ENCODE measurements around the gene CD96.
"Not testable (repeated sequence)": the region's sequence is repeated elsewhere in the genome, so short reads cannot be mapped to it uniquely, and the experiment has no call there.

The CD96 gene

DNA sequence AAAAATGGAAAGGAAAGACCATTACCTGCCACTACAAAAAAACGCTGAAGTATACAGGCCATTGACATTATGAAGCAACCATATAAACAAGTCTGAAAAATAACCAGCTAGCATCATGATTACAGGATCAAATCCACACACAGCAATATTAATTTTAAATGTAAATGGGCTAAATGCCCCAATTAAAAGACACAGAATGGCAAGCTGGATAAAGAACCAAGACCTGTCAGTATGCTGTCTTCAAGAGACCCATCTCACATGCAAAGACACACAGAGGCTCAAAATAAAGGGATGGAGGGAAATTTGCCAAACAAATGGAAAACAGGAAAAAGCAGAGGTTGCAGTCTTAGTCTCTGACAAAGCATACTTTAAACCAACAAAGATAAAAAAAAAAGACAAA is 87.0 kb downstream of the CD96 start:
- H2BK120ac ChIP-seq (ENCODE audit: low read depth, low read length); H3K4ac ChIP-seq (ENCODE audit: low read length); H3K4me3 ChIP-seq (ENCODE audit: low read length in 2 of 2); DNase-seq (ENCODE audit: low spot score); H3K18ac ChIP-seq (ENCODE audit: low read length); H4K8ac ChIP-seq (ENCODE audit: low read depth, low read length); H2BK12ac ChIP-seq (ENCODE audit: low read length); H3K9me3 ChIP-seq (replicated peaks in 1 of 2; ENCODE audit: control insufficient read depth in 2 of 2, insufficient read depth in 1 of 2, low read depth in 1 of 2, low read length in 2 of 2); H3K27me3 ChIP-seq (ENCODE audit: control insufficient read depth in 3 of 3, insufficient read depth in 3 of 3, low read depth in 1 of 3, low read length in 3 of 3); H3K36me3 ChIP-seq (replicated peaks in 1 of 2; ENCODE audit: control insufficient read depth in 2 of 2, insufficient read depth in 2 of 2, low read length in 2 of 2); H2AFZ ChIP-seq (ENCODE audit: low read length); H3K4me2 ChIP-seq (ENCODE audit: insufficient read depth, low read length, poor library complexity, severe bottlenecking); H2AK5ac ChIP-seq (ENCODE audit: low read depth, low read length); H3K14ac ChIP-seq (ENCODE audit: low read length); H3K79me1 ChIP-seq (ENCODE audit: low read depth, low read length); H3K27ac ChIP-seq (replicated peaks; ENCODE audit: low read length); H3K4me1 ChIP-seq (ENCODE audit: control insufficient read depth in 2 of 2, insufficient read depth in 1 of 2, low read depth in 1 of 2, low read length in 2 of 2); H2BK5ac ChIP-seq (ENCODE audit: low read length); H2BK15ac ChIP-seq (ENCODE audit: low read length); H3K23ac ChIP-seq (ENCODE audit: low read depth, low read length, poor library complexity); H3K9ac ChIP-seq (ENCODE audit: low read depth, low read length, poor library complexity); H4K91ac ChIP-seq (ENCODE audit: low read depth, low read length, poor library complexity): not testable (repeated sequence)
- WGBS, 2 donors (ENCODE audit: extremely low coverage in 2 of 2, insufficient read length in 2 of 2, insufficient replicate concordance in 1 of 2): no CpG with 5 or more reads among the region's 1 CpG

DNA sequence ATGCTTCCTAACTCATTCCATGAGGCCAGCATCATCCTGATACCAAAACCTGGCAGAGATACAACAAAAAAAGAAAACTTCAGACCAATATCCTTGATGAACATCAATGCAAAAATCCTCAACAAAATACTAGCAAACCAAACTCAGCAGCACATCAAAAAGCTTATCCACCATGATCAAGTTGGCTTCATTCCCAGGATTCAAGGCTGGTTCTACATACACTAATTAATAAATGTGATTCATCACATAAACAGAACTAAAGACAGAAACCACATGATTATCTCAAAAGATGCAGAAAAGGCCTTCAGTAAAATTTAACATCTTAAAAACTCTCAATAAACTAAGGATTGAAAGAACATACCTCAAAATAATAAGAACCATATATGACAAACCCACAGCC is 88.6 kb downstream of the CD96 start:
- H2AFZ ChIP-seq (ENCODE audit: low read length); H3K4me1 ChIP-seq (ENCODE audit: control insufficient read depth in 2 of 2, insufficient read depth in 1 of 2, low read depth in 1 of 2, low read length in 2 of 2); H4K91ac ChIP-seq (ENCODE audit: low read depth, low read length, poor library complexity); H2BK15ac ChIP-seq (ENCODE audit: low read length); H3K4me2 ChIP-seq (ENCODE audit: insufficient read depth, low read length, poor library complexity, severe bottlenecking); H2BK5ac ChIP-seq (ENCODE audit: low read length); H3K9ac ChIP-seq (ENCODE audit: low read depth, low read length, poor library complexity); H4K8ac ChIP-seq (ENCODE audit: low read depth, low read length); H3K14ac ChIP-seq (ENCODE audit: low read length); DNase-seq (ENCODE audit: low spot score); H3K23ac ChIP-seq (ENCODE audit: low read depth, low read length, poor library complexity); H3K36me3 ChIP-seq (replicated peaks in 1 of 2; ENCODE audit: control insufficient read depth in 2 of 2, insufficient read depth in 2 of 2, low read length in 2 of 2); H3K4ac ChIP-seq (ENCODE audit: low read length); H3K9me3 ChIP-seq (replicated peaks in 1 of 2; ENCODE audit: control insufficient read depth in 2 of 2, insufficient read depth in 1 of 2, low read depth in 1 of 2, low read length in 2 of 2); H3K18ac ChIP-seq (ENCODE audit: low read length); H2AK5ac ChIP-seq (ENCODE audit: low read depth, low read length); H2BK12ac ChIP-seq (ENCODE audit: low read length); H3K79me1 ChIP-seq (ENCODE audit: low read depth, low read length); H3K27ac ChIP-seq (replicated peaks; ENCODE audit: low read length); H3K4me3 ChIP-seq (ENCODE audit: low read length in 2 of 2); H2BK120ac ChIP-seq (ENCODE audit: low read depth, low read length); H3K27me3 ChIP-seq (ENCODE audit: control insufficient read depth in 3 of 3, insufficient read depth in 3 of 3, low read depth in 1 of 3, low read length in 3 of 3): not testable (repeated sequence)

DNA sequence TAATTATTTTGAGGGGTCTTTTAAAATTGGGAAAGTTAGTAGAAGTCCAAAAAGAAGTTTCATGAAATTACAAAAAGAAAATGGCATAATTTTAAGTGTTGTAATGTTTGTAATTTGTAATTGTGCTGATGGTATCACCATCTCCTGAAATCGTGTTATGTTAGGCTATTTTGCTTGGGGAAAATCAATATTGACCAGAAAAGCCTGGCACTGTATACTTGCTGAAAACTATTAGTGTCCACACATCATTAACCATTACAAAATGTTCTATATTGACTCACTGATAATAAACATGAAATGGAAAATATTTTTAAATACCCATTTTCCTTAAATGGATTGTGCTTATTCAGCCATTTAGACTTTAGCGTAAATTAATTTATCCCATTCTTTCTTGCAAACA is 93.4 kb downstream of the CD96 start:
- no peak overlapping the region for H2AFZ ChIP-seq (ENCODE audit: low read length)
- no peak overlapping the region for H4K8ac ChIP-seq (ENCODE audit: low read depth, low read length)
- no peak overlapping the region for H2BK12ac ChIP-seq (ENCODE audit: low read length)
- no peak overlapping the region for H2BK15ac ChIP-seq (ENCODE audit: low read length)
- H2BK5ac ChIP-seq (ENCODE audit: low read length): no peak overlapping the region
- no peaks in the 10 kb centered on the region for H3K9me3 ChIP-seq (replicated peaks in 1 of 2; ENCODE audit: control insufficient read depth in 2 of 2, insufficient read depth in 1 of 2, low read depth in 1 of 2, low read length in 2 of 2)
- no peak overlapping the region for H3K9ac ChIP-seq (ENCODE audit: low read depth, low read length, poor library complexity)
- no peak for DNase-seq (ENCODE audit: low spot score)
- no peaks in the 10 kb centered on the region for H3K79me1 ChIP-seq (ENCODE audit: low read depth, low read length)
- H3K4me1 ChIP-seq (ENCODE audit: control insufficient read depth in 2 of 2, insufficient read depth in 1 of 2, low read depth in 1 of 2, low read length in 2 of 2): peaks cover 2 to 5% of the 10 kb centered on the region in 2 donors
- peaks cover 0 to 3% (median 0%) of the 10 kb centered on the region in 3 experiments for H3K27me3 ChIP-seq (ENCODE audit: control insufficient read depth in 3 of 3, insufficient read depth in 3 of 3, low read depth in 1 of 3, low read length in 3 of 3)
- H3K23ac ChIP-seq (ENCODE audit: low read depth, low read length, poor library complexity): no peak overlapping the region
- no peak overlapping the region for H3K4ac ChIP-seq (ENCODE audit: low read length)
- WGBS, 2 donors (ENCODE audit: extremely low coverage in 2 of 2, insufficient read length in 2 of 2, insufficient replicate concordance in 1 of 2): no CpG with 5 or more reads among the region's 2 CpGs
- no peak overlapping the region for H3K27ac ChIP-seq (replicated peaks; ENCODE audit: low read length)
- H4K91ac ChIP-seq (ENCODE audit: low read depth, low read length, poor library complexity): no peak overlapping the region
- no peak overlapping the region for H3K18ac ChIP-seq (ENCODE audit: low read length)
- H3K14ac ChIP-seq (ENCODE audit: low read length): no peak overlapping the region
- H2BK120ac ChIP-seq (ENCODE audit: low read depth, low read length): no peak overlapping the region
- no peaks in the 10 kb centered on the region for H3K36me3 ChIP-seq (replicated peaks in 1 of 2; ENCODE audit: control insufficient read depth in 2 of 2, insufficient read depth in 2 of 2, low read length in 2 of 2)
- no peak overlapping the region for H3K4me3 ChIP-seq (ENCODE audit: low read length in 2 of 2)
- H2AK5ac ChIP-seq (ENCODE audit: low read depth, low read length): no peak overlapping the region
- no peak overlapping the region for H3K4me2 ChIP-seq (ENCODE audit: insufficient read depth, low read length, poor library complexity, severe bottlenecking)

DNA sequence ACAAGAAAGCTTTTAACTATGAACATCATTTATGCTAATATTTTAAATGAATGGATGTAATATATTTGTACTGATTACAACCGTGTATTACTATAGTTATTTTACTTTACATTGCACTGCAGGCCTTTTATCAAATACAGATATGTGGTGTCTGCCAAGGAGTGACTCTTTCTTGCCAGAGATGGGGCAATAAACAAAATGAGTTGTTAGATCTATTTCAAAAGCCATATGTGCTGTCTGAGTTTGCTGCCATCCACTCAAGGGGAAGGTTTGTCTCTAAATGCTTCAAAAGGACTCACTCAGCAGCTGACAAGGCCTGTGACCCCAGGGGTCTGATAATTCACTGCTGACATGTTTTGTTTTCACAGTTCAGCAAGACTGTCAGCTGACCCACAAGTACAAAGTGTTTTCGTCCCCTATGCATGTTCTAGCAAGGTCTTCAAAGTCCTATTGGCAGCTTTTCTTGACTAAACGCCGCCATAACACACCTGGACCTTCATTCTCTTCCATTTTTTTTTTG is 94.4 kb downstream of the CD96 start:
- Histone ChIP-seq H3K23ac (ENCODE audit: low read depth, low read length, poor library complexity) (no peak overlapping the region), H3K18ac (ENCODE audit: low read length) (no peak overlapping the region), H2BK12ac (ENCODE audit: low read length) (no peak overlapping the region), H3K9me3 (replicated peaks in 1 of 2; ENCODE audit: control insufficient read depth in 2 of 2, insufficient read depth in 1 of 2, low read depth in 1 of 2, low read length in 2 of 2) (no peaks in the 10 kb centered on the region), H2BK120ac (ENCODE audit: low read depth, low read length) (no peak overlapping the region), H3K36me3 (replicated peaks in 1 of 2; ENCODE audit: control insufficient read depth in 2 of 2, insufficient read depth in 2 of 2, low read length in 2 of 2) (no peaks in the 10 kb centered on the region), H3K27ac (replicated peaks; ENCODE audit: low read length) (no peak overlapping the region), H2AFZ (ENCODE audit: low read length) (peak overlapping the region; percentile 24), H2BK15ac (ENCODE audit: low read length) (no peak overlapping the region), H3K14ac (ENCODE audit: low read length) (no peak overlapping the region), H3K79me1 (ENCODE audit: low read depth, low read length) (no peaks in the 10 kb centered on the region), H4K8ac (ENCODE audit: low read depth, low read length) (no peak overlapping the region), H3K27me3 (ENCODE audit: control insufficient read depth in 3 of 3, insufficient read depth in 3 of 3, low read depth in 1 of 3, low read length in 3 of 3) (peaks cover 0 to 3% (median 0%) of the 10 kb centered on the region in 3 experiments), H2BK5ac (ENCODE audit: low read length) (no peak overlapping the region), H3K4ac (ENCODE audit: low read length) (no peak overlapping the region), H3K4me1 (ENCODE audit: control insufficient read depth in 2 of 2, insufficient read depth in 1 of 2, low read depth in 1 of 2, low read length in 2 of 2) (peaks cover 2 to 5% of the 10 kb centered on the region in 2 donors), H4K91ac (ENCODE audit: low read depth, low read length, poor library complexity) (no peak overlapping the region), H3K4me2 (ENCODE audit: insufficient read depth, low read length, poor library complexity, severe bottlenecking) (no peak overlapping the region), H3K4me3 (ENCODE audit: low read length in 2 of 2) (no peak overlapping the region), H2AK5ac (ENCODE audit: low read depth, low read length) (no peak overlapping the region), H3K9ac (ENCODE audit: low read depth, low read length, poor library complexity) (no peak overlapping the region)
- no peak for DNase-seq (ENCODE audit: low spot score)
- no CpG with 5 or more reads among the region's 4 CpGs for WGBS, 2 donors (ENCODE audit: extremely low coverage in 2 of 2, insufficient read length in 2 of 2, insufficient replicate concordance in 1 of 2)
